SKM-1 (cell line): Measurements from ENCODE around the gene TSEN34.
"Not testable (repeated sequence)": the region's sequence is repeated elsewhere in the genome, so short reads cannot be mapped to it uniquely, and the experiment has no call there.

Experiments
- DNase-seq: peaks from one replicate; lab custom pipeline; 2025; ENCODE audit not compliant: unreplicated experiment; lab: John Stamatoyannopoulos, UW

The TSEN34 gene

DNA sequence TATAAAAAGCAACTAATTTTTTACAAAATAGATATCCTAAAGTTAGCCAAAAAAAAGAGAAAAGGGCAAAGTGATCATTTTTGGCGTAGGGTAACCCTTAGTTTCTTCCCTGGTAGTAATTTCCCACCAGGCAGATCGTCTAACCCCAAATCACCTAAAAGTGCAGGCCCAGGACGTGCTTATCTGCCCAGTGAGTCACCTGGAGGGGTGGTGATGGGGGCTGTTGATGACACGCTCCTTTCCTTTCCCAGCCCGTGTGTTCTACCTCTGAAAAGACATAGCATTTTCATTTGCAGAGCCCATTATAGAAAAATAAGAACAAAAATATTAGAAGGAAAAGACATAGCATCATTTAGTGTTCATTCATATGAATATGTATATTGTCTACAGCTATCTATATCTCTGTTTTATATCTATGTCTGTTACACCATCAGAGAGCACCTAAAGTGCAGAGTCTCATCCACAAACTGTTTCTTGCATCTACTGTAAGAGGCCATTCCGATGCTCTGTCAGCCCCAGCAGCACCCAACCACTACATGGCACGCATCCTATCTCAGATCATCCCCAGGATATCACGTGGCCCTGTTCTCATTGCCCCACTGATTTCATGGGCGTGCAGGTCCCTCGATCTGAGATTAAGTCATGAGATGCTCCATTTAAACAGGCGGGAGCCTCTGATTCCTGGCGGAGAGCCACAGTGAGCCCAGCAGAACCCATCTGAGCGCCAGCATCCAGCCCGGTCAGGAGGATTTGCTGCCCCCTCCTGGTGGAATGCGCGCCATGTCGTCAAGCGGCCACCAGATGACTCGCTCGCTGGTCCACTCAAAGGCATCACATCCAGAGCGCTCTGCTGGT is 40.2 kb downstream of the TSEN34 start:
- DNase-seq, result peak; percentile 8

DNA sequence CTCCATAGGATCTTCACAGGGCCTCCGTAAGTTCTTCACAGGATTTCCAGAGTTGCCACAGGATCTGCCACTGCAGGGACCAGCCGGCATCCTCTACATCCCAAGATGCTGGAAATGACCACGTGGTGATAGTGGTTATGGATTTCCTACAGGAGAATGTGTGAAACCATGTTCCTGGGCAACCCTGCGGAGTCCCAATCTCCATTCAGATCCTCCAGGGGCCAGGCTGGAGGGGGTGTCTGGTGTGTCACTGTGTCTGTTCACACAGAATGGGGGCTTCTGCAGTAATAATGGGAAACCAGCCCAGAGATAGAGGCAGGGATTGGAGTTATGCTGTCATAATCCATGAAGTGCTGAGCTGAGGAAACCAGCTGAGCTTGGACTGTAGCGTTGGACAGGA is 42.8 kb downstream of the TSEN34 start:
- no peak for DNase-seq

DNA sequence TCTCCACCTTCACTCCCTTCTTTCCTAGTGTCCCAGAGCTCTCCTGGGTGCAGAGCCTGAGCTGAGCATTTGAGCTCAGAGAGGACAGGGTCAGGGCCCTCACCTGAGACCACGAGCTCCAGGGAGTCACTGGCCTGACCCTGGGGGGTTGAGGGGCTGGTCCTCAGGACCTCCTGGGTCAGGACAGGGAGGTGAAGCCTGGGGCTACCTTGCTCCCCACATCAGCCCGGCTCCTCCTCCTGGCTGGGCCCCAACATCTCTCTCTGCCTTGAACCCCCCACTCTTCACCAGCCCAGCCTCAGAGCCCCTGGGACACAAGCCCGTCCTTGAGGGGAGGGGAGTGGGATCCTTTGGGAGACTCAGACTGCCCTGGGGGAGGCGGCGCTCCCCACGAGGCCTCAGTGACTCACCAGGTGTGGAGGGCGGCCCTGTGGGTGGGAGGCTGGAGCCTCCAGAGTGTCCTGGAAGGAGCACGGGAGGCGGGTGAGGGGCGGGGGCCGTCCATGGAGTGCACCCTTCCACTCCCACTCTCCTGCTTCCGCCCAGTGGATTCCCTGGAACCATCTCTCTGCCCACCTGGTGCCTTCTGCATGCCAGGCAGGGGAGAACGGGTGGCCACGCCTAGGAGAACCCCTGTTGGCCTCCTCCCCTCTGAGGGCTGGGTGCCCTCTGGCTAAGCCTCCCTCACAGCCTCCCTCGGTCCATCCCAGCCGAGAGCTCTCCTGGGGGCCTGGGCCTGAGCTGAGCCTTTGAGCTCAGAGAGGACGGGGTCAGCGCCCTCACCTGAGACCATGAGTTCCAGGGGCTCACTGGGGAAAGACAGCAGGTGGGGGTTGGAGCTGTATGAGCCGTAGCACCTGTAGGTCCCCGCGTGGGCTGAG is 48.6 kb downstream of the TSEN34 start:
- DNase-seq, result not testable (repeated sequence)

DNA sequence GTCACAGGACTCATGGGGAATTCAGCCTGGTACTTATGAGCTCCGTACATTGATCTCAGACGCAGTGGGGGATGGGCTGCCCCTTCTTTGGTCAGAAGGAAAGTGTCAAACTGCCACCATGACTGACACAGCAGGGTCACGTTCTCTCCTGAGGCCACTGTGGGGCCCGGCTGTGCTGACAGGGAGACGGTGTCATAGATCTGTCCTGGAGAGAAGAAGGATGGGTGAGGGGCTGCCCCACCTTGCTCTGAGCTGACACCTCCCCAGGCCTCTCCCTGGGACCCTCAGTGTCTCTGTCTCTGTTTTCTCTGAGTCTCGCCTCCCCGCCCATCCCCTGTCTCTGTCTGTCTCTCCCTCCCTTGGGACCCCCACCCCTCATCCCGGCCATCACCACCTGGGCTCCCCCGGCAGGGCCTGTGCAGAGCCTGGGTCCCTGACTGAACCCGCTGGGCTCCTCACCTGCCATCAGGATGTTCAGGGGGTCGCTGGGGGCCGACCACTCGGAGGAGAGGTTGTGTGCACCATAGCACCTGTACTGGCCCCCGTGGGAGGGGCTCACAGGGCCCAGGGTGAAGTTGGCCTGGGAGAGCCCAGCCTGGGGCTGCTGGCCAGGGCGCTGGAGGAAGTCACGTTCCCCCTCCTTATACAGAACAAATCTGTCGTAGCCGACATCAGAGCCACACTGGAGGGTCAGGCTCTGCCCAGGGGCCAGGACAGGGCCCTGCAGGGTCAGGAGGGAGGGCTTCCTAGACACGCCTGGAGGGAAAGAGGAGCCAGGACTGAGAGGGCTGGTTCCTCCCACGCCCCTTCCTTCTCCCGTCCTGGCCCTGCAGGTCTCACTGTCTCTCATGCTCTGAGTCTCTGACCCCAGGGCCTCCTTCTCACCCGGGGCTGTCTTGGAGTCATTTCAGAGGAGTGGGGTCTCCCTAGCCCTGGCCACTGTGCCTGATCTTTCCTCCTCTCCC is 49.5 kb downstream of the TSEN34 start:
- not testable (repeated sequence) for DNase-seq

DNA sequence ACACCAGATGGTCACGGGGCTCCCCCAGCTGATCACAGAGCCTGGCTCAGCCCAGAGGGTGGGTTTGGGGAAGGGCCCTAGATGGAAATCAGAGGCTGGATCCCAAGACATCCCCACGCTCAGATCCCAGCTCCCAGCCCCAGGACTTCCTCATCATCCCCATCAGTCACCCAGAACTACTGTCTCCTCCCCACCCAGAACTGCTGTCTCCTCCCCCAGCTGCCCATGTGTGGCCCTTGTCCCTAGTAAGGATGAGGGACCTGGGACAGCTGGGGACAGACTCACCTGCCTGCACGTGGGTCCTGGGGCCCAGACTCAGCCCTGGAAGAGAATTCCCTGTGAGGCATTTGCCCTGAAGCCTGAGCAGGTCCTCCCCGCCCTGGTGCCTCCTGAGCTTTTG is 51.1 kb downstream of the TSEN34 start:
- DNase-seq, result not testable (repeated sequence)

DNA sequence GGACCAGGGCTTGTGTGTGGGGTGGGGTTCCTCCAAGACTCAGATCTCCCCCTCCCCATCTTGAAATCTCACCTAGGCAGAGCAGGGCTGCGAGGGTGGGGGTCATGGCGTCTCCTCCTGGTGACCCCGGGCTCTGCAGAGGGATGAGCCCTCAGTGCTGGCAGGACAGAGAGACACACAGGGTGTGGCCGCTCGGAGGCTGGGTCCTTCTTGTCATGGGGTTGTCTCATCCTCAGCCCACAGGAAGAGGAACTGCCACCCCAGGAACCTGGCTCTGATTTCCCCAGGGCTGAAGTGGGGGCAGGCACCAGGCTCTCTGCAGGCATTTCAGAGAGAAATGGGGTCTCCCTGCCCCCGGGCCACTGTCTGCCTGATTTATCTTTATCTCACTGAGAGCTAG is 51.5 kb downstream of the TSEN34 start, which contains the start of gene LILRA6:
LILRA6 (minus strand) TSS at position 145 of the 400 bp plus-strand sequence.
- DNase-seq, result not testable (repeated sequence)

- not testable (repeated sequence) for DNase-seq
These were observed 52.7 kb downstream of the TSEN34 start for GRCh38 chr19:54243809-54244208.
